MCF 10A (cell line): ENCODE results near the gene SSBP3. TPM values are rescaled to one million over a fixed set of nuclear protein-coding genes. Genes with fewer than 3 reads are reported as not detected.

Experiments
- BruUV-seq: library from RNA; stranded (reverse); fragments of 400-500 nt; replicated peaks from 2 replicates; lab custom pipeline; 2021; lab: Mats Ljungman, UMichigan
- CTCF ChIA-PET: fragments of 300-600 bp; sonication (Branson Sonifier 250); formaldehyde crosslinking; extraction: SDS; loops from one replicate; lab custom pipeline; 2021; ENCODE audit warnings: antibody characterized with exemption, inconsistent platforms; lab: Yijun Ruan, JAX
- POLR2A ChIA-PET: fragments of 300-600, 350-650 bp; sonication (Branson Sonifier 250); formaldehyde crosslinking; extraction: SDS; loops from one replicate; lab custom pipeline; 2020; ENCODE audit warnings: antibody characterized with exemption, inconsistent platforms; lab: Yijun Ruan, JAX
- DNase-seq: peaks from one replicate; pipeline ENCODE4 v3.0.0-alpha.2; 2018; ENCODE audit not compliant: unreplicated experiment
- H3K27ac Mint-ChIP-seq: one replicate; pipeline ENCODE4 v1.8.0; 2022; ENCODE audit warnings: mild to moderate bottlenecking, low read depth, mixed read lengths; ENCODE audit not compliant: unreplicated experiment
- H3K27me3 Mint-ChIP-seq: one replicate; pipeline ENCODE4 v1.8.0; 2022; ENCODE audit warnings: mixed read lengths; ENCODE audit not compliant: insufficient read depth, unreplicated experiment
- H3K36me3 Mint-ChIP-seq: one replicate; pipeline ENCODE4 v1.8.0; 2022; ENCODE audit warnings: mild to moderate bottlenecking, moderate library complexity, mixed read lengths; ENCODE audit not compliant: insufficient read depth, unreplicated experiment
- H3K4me1 Mint-ChIP-seq: one replicate; pipeline ENCODE4 v1.8.0; 2022; ENCODE audit warnings: mixed read lengths; ENCODE audit not compliant: insufficient read depth, unreplicated experiment
- H3K4me3 Mint-ChIP-seq: one replicate; pipeline ENCODE4 v1.8.0; 2022; ENCODE audit warnings: mild to moderate bottlenecking, moderate library complexity, mixed read lengths; ENCODE audit not compliant: unreplicated experiment
- H3K9me3 Mint-ChIP-seq: one replicate; pipeline ENCODE4 v1.8.0; 2022; ENCODE audit warnings: mixed read lengths; ENCODE audit not compliant: unreplicated experiment
- CTCF ChIP-seq: fragments of 200-600 bp; IDR thresholded peaks from one replicate; pipeline ENCODE4 v1.8.0; 2022; ENCODE audit warnings: antibody characterized with exemption, mild to moderate bottlenecking; ENCODE audit not compliant: unreplicated experiment
- intact Hi-C: fragments of 100-400 bp; cut with micrococcal nuclease; formaldehyde crosslinking; loops from 2 replicates; pipeline ENCODE4 v1.14.1; 2022
- total RNA-seq: library from RNA; stranded (reverse); gene quantifications from 2 replicates; pipeline ENCODE4 v1.2.3, GENCODE V29; 2022

SSBP3 gene
- total RNA-seq, 1 experiment from 2014 or later, result 8.6 TPM

GRCh38 chr1:54402896-54403295 is 3.3 kb downstream of the SSBP3 start:
- CTCF ChIA-PET, result interaction anchor here (0.7 to 1.6 kb wide), 2 partner anchors 86 to 217 kb away, joined by 3 to 9 read pairs; no protein-coding TSS in a partner anchor
- Mint-ChIP-seq H3K9me3 (no peaks in the 10 kb centered on the region), H3K36me3 (peaks cover 31% of the 10 kb centered on the region), H3K27me3 (no peaks in the 10 kb centered on the region), H3K27ac (no peak overlapping the region), H3K4me1 (peaks cover 7% of the 10 kb centered on the region), H3K4me3 (no peak overlapping the region)
- no peak for TF ChIP-seq CTCF
- DNase-seq, result no peak
- BruUV-seq, result no TSS peak
- intact Hi-C loops, result no loop called here
- POLR2A ChIA-PET, result interaction anchor here (1.1 kb wide), 1 partner anchor 87 kb away, joined by 3 read pairs; no protein-coding TSS in a partner anchor

- BruUV-seq, result no TSS peak
Measured at GRCh38 chr1:54401799-54402198, 4.4 kb downstream of the SSBP3 start.

GRCh38 chr1:54400329-54400728 is 5.9 kb downstream of the SSBP3 start:
- Mint-ChIP-seq H3K27me3 (no peaks in the 10 kb centered on the region), H3K4me3 (no peak overlapping the region), H3K27ac (no peak overlapping the region), H3K9me3 (no peaks in the 10 kb centered on the region), H3K36me3 (peaks cover 33% of the 10 kb centered on the region), H3K4me1 (peaks cover 5% of the 10 kb centered on the region)
- TF ChIP-seq CTCF, result no peak
- ChIA-PET POLR2A (no interaction called here), CTCF (no interaction called here)
- intact Hi-C loops, result no loop called here
- no TSS peak for BruUV-seq
- no peak for DNase-seq

More at GRCh38 chr1:54401799-54402198, 4.4 kb downstream of the SSBP3 start:
- peaks cover 5% of the 10 kb centered on the region for H3K4me1 Mint-ChIP-seq
- no peaks in the 10 kb centered on the region for H3K27me3 Mint-ChIP-seq
- ChIA-PET POLR2A (interaction anchor here (0.7 to 1.1 kb wide), 2 partner anchors 86 to 320 kb away, joined by 3 read pairs; no protein-coding TSS in a partner anchor), CTCF (interaction anchor here (0.6 to 0.7 kb wide), 3 partner anchors 128 to 400 kb away, joined by 3 to 4 read pairs (median 3); no protein-coding TSS in a partner anchor)
- H3K36me3 Mint-ChIP-seq, result peaks cover 33% of the 10 kb centered on the region
- intact Hi-C loops, result no loop called here
- H3K9me3 Mint-ChIP-seq, result no peaks in the 10 kb centered on the region
- no peak for DNase-seq
- no peak overlapping the region for H3K27ac Mint-ChIP-seq
- no peak for TF ChIP-seq CTCF
- H3K4me3 Mint-ChIP-seq, result no peak overlapping the region

- CTCF ChIA-PET, result interaction anchor here (1.0 kb wide), 1 partner anchor 88 kb away, joined by 4 read pairs; no protein-coding TSS in a partner anchor
- no peak overlapping the region for H3K4me3 Mint-ChIP-seq
- POLR2A ChIA-PET, result no interaction called here
- H3K27me3 Mint-ChIP-seq, result no peaks in the 10 kb centered on the region
- no TSS peak for BruUV-seq
- H3K36me3 Mint-ChIP-seq, result peaks cover 33% of the 10 kb centered on the region
- no peaks in the 10 kb centered on the region for H3K9me3 Mint-ChIP-seq
- no peak for DNase-seq
- no peak overlapping the region for H3K27ac Mint-ChIP-seq
- peaks cover 5% of the 10 kb centered on the region for H3K4me1 Mint-ChIP-seq
- no peak for TF ChIP-seq CTCF
- intact Hi-C loops, result no loop called here
Measured at GRCh38 chr1:54399765-54400164, 6.4 kb downstream of the SSBP3 start.
